ENCODE measurements around the gene RFNG.
A peak's percentile ranks its signal among the peaks of the same experiment; 100 is the strongest.

Gene RFNG

GRCh38 chr17:82023447-82024241 lies 28.0 kb downstream of the RFNG start:
- no peak for DNase-seq

GRCh38 chr17:82022981-82023446 lies 28.6 kb downstream of the RFNG start, which contains the start of gene LRRC45:
TSS of gene LRRC45 (plus strand) at chr17:82023305. CDS start at chr17:82023644, 339 bp downstream.
- peak; percentile 100 for DNase-seq

- no peak for DNase-seq
Measured at GRCh38 chr17:82022310-82022980, 29.2 kb downstream of the RFNG start, which contains the start of gene CENPX. TSS of gene CENPX (minus strand) at chr17:82022878. CDS start at chr17:82022861, 17 bp downstream.

- DNase-seq, result no peak
Measured at GRCh38 chr17:82021900-82022309, 29.7 kb downstream of the RFNG start.

GRCh38 chr17:82021107-82021899 lies 30.3 kb downstream of the RFNG start:
- no peak for DNase-seq

- no peak for DNase-seq
Measured at GRCh38 chr17:82020572-82021106, 31.0 kb downstream of the RFNG start.

DNA sequence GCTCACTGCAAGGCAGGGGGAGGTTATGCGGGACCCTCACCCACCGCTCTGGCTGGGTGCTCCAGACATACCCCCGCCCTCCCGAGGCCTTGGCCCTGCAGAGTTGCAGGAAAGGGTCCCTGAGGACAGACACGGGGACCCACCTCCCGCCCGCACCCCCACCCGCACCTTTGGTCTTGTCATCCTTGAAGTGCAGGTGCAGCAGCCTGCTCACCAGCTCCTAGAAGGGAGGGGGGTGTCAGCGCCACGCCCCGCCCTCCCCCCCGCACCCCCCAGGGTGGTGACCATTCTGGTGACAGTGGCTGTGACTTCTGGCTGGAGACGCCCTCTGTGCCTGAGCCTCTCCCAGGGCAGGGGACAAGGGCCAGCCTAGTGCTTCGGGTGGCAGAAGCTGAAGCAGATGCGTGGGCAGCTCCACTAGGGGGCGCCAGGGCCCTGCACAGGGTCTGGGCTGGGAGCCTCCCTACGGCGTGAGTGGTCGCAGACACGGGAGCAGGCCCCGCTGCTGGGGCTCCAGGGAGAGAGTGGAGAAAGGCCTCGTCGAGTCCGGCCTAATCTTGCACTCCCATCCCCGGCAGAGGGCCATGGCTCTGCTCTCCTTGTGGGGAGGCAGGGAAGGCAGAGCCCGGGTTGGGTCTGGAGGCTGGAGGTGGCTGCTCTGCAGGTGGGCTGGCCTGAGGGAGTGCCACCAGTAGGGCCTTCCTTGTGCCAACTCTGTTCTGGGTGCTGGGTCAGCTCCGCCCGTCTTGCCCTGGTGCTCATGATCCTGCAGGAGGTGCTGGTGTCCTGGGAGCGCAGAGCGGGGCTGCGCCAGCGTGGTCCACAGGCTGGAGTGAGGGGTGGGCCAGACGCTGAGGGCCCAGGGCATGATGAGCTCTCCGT lies 31.7 kb downstream of the RFNG start:
- DNase-seq, result peak; percentile 73

GRCh38 chr17:82018989-82019689 lies 32.5 kb downstream of the RFNG start:
- no peak for DNase-seq

DNA sequence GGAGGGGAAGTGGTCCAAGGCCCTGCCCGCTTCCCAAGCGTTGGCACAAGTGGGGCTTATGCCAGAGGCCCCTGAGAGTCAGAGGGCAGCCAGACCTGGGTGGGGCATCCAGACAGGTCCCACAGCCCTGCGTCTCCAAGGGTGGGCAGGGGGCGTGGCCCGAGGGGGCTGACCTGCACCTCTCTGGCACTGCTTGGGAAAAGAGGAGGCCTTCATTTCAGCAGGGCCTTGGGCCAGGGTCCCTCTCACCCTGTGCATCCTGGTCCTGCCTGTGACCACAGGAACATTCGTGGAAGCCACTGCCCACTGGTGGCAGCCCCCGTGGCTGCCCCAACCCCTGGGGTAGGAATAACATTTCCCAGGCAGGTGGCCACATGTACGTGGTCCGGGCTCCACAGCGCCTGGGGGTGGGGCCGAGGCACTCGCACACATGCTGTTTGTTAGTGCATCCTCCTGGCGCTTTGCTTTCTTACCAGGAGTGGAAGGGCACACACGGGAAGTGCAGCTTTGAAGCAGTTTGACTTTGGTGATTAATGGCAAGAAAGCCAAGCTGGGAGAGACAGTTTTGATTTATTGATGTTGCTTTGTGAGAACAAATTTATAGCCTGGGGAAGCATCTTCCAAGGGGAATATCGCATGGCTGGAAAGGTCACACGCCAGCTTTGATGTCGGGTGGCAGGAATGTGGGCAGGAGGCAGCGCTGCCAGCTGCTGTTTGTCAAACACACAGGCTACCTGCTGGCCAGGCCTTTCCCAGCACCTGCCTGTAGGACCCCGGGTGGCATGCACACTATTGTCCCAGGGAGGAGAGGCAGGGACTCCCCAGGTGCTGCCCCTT lies 33.2 kb downstream of the RFNG start:
- DNase-seq, result no peak

DNA sequence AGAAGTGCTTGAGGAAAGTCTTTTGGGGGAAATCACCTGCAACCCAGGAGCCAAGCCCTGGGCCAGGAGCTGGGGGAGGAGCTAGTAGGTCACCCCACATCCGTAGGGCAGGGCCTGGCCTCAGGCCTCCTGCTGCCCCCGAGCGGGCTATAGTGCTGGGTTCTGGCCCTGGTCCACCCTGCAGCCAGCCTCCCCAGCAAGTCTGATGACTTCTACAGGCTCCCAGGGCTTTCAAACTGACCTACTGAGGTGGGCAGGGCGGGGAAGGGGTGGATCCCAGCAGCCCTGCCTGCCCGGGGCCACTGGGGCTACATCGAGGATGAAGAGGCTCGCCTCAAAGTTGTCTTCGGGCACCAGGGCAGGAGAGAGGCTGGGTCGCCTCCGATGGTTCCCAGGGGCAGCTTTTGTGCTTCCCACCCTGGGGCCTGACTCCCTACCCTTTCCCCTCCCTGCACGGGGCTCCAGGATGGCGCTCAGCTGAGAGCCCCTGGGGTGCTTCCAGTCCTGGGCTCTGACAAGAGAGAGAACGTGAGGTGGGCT lies 33.9 kb downstream of the RFNG start:
- no peak for DNase-seq

DNA sequence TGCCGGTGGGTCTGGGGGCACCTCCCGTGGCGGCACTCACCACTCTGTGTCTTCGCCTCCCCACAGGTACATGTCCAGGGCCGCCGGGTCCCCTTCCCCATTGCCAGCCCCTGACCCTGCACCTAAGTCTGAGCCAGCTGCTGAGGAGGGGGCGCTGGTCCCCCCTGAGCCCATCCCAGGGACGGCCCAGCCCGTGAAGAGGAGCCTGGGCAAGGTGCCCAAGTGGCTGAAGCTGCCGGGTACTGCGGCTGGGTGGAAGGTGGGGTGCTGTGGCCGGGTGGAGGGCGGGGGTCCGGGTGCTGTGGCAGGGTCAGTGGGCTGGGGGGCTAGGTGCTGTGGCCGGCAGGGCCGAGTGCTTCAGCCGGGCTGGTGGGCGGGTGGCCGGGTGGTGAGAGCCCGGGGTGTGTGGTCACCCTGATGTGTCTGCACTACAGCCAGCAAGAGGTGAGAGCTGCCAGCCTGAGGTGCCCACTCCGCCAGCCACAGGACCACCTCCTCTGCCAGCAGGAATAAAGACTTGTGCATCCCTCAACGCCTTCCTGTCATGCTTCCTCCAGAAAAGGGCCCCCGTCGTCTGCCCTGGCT lies 34.6 kb downstream of the RFNG start:
- DNase-seq, result no peak

- no peak for DNase-seq
Measured at GRCh38 chr17:82016061-82016874, 35.3 kb downstream of the RFNG start.

DNA sequence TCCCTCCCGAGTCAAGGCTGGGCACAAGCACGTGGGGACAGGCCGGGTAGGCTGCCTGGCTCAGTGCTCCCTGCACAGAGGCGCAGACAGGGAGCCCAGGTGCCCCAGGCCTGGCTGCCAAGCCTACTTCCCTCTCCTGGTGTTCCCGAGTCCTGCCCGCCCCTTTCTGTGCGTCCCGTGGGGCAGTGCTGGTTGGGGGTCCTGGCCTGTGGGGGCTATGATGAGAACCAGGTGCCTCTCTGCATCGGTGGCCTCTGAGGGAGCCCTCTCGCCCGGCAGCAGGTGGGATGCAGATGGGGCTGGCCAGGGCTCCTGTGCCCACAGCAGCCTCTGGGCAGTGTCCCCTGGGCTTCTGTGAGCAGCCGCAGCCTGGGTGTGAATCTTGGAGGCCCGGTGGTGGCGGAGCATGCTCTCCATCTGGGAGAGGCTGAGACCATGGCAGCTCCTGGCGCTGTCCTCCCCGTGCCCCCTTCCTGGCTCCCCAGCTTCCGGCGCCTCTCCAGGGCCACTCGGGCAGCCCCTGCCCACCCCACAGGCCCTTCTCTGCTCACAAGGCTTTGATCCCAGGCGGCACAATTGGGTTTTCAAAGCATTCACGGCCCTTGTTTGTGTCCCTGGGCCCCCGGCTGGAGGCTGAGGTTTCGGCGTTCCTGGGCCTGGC lies 36.2 kb downstream of the RFNG start:
- DNase-seq, result no peak

GRCh38 chr17:82014971-82015310 lies 36.7 kb downstream of the RFNG start:
- no peak for DNase-seq

- no peak for DNase-seq
Measured at GRCh38 chr17:82014432-82014831, 37.2 kb downstream of the RFNG start.

- DNase-seq, result no peak
Measured at GRCh38 chr17:82013772-82014321, 37.8 kb downstream of the RFNG start.

GRCh38 chr17:82013341-82013740 lies 38.3 kb downstream of the RFNG start:
- no peak for DNase-seq

All from activated CD4-positive, CD25-positive, alpha-beta regulatory T cell treated with anti-CD3 and anti-CD28 coated beads, Interleukin-2, amount 50 U/mL, for 72 hours (primary cell).